H1 (cell line): ENCODE data around the gene GPSM3.

Experiments used
- CTCF ChIP-seq, 3 experiments: IDR thresholded peaks; 1 replicate in 2 of 3; 2 replicates in 1 of 3; pipeline versions ENCODE4 v1.5.1 to v1.6.1; 2011; ENCODE audit warnings: low read length in 3 of 3, mild to moderate bottlenecking in 3 of 3, inconsistent platforms in 2 of 3, low read depth in 1 of 3, moderate library complexity in 1 of 3; ENCODE audit not compliant: insufficient read depth in 1 of 3; ENCODE audit errors: control extremely low read depth in 1 of 3
- EP300 ChIP-seq, 2 experiments: IDR thresholded peaks; 1 replicate in 1 of 2; 2 replicates in 1 of 2; pipeline ENCODE4 v1.6.1; 2011 to 2012; ENCODE audit warnings: low read depth in 2 of 2, low read length in 2 of 2, mild to moderate bottlenecking in 2 of 2, borderline replicate concordance in 1 of 2, inconsistent platforms in 1 of 2, moderate library complexity in 1 of 2
- MAX ChIP-seq: IDR thresholded peaks from 2 replicates; pipeline ENCODE4 v1.6.1; 2012; ENCODE audit warnings: inconsistent platforms
- POLR2A ChIP-seq, 2 experiments: IDR thresholded peaks; 1 replicate in 1 of 2; 2 replicates in 1 of 2; pipeline ENCODE4 v1.6.1; 2011; ENCODE audit warnings: low read depth in 2 of 2, low read length in 2 of 2, mild to moderate bottlenecking in 2 of 2; ENCODE audit errors: control extremely low read depth in 1 of 2

- no peak for TF ChIP-seq POLR2A (IDR thresholded peaks at IDR 0.05; ENCODE audit: control extremely low read depth in 1 of 2, low read depth in 2 of 2, low read length in 2 of 2)
- TF ChIP-seq EP300 (IDR thresholded peaks at IDR 0.05; ENCODE audit: borderline replicate concordance in 1 of 2, low read depth in 2 of 2, low read length in 2 of 2) = no peak
- no peak for TF ChIP-seq MAX
- no peak for TF ChIP-seq CTCF (IDR thresholded peaks at IDR 0.05; ENCODE audit: control extremely low read depth in 1 of 3, insufficient read depth in 1 of 3, low read depth in 1 of 3, low read length in 3 of 3)
Measured at GRCh38 chr6:32223258-32224235, 31.1 kb upstream of the GPSM3 start, which contains the start of gene NOTCH4.
